DND-41 (cell line): Measurements from ENCODE around the gene CARD14.

Source experiments
- ATAC-seq: fragments of 200-7000 bp; cut with Tn5 transposase; 3 replicates; pipeline ENCODE4 v1.9.1; 2021; ENCODE audit warnings: low read depth; ENCODE audit not compliant: insufficient read depth
- DNase-seq: peaks from one replicate; pipeline ENCODE4 v3.0.0-alpha.2; 2020
- H2AFZ ChIP-seq: 2 replicates; pipeline ENCODE4 v1.6.0; 2012; ENCODE audit warnings: low read depth, low read length
- H3K27ac ChIP-seq: 2 replicates; pipeline ENCODE4 v1.5.1; 2012; ENCODE audit warnings: low read length, inconsistent platforms
- H3K27me3 ChIP-seq: fragments of 200-600 bp; sonication (generic); 2 replicates; pipeline ENCODE4 v1.6.0; 2012; ENCODE audit warnings: low read length, mild to moderate bottlenecking, inconsistent platforms; ENCODE audit not compliant: insufficient read depth, poor library complexity
- H3K36me3 ChIP-seq: 2 replicates; pipeline ENCODE4 v1.5.1; 2012; ENCODE audit warnings: low read length, inconsistent platforms; ENCODE audit not compliant: insufficient read depth
- H3K4me1 ChIP-seq: 2 replicates; pipeline ENCODE4 v1.5.1; 2012; ENCODE audit warnings: mild to moderate bottlenecking, low read length; ENCODE audit not compliant: insufficient read depth
- H3K4me2 ChIP-seq: 2 replicates; pipeline ENCODE4 v1.6.0; 2012; ENCODE audit warnings: mild to moderate bottlenecking, moderate library complexity, low read length, inconsistent platforms; ENCODE audit not compliant: insufficient read depth
- H3K4me3 ChIP-seq, 2 experiments: fragments of 200-600 bp in 1 of 2; shearing (Covaris generic) in 1 of 2; 2 replicates each; pipeline ENCODE4 v1.5.1; 2012 to 2016; ENCODE audit warnings: inconsistent platforms in 2 of 2, low read length in 2 of 2, mild to moderate bottlenecking in 2 of 2, low read depth in 1 of 2, moderate library complexity in 1 of 2
- H3K79me2 ChIP-seq: 2 replicates; pipeline ENCODE4 v1.6.0; 2012; ENCODE audit warnings: low read length, inconsistent platforms; ENCODE audit not compliant: insufficient read depth
- H3K9ac ChIP-seq: 2 replicates; pipeline ENCODE4 v1.6.0; 2012; ENCODE audit warnings: low read depth, mild to moderate bottlenecking, inconsistent platforms, low read length, moderate library complexity
- H3K9me3 ChIP-seq: 2 replicates; pipeline ENCODE4 v1.5.1; 2012; ENCODE audit warnings: low read length, moderate library complexity, mild to moderate bottlenecking, inconsistent platforms; ENCODE audit not compliant: insufficient read depth, severe bottlenecking
- H4K20me1 ChIP-seq: 2 replicates; pipeline ENCODE4 v1.6.0; 2012; ENCODE audit warnings: low read length; ENCODE audit not compliant: insufficient read depth
- CTCF ChIP-seq: IDR thresholded peaks from 2 replicates; pipeline ENCODE4 v1.5.1; 2012; ENCODE audit warnings: borderline replicate concordance, low read length, moderate library complexity, mild to moderate bottlenecking; ENCODE audit not compliant: poor library complexity, severe bottlenecking; ENCODE audit errors: extremely low read depth
- EZH2 ChIP-seq: IDR thresholded peaks from 3 replicates; pipeline ENCODE4 v1.6.1; 2012; ENCODE audit warnings: borderline replicate concordance, low read depth, mild to moderate bottlenecking, moderate library complexity, low read length, inconsistent platforms; ENCODE audit not compliant: severe bottlenecking

Gene CARD14

GRCh38 chr17:80158846-80159245, 11.0 kb upstream of the CARD14 start:
- Histone ChIP-seq H3K9me3 (peaks cover 7% of the 10 kb centered on the region), H3K36me3 (no peaks in the 10 kb centered on the region)
- no peak for ATAC-seq

DNA sequence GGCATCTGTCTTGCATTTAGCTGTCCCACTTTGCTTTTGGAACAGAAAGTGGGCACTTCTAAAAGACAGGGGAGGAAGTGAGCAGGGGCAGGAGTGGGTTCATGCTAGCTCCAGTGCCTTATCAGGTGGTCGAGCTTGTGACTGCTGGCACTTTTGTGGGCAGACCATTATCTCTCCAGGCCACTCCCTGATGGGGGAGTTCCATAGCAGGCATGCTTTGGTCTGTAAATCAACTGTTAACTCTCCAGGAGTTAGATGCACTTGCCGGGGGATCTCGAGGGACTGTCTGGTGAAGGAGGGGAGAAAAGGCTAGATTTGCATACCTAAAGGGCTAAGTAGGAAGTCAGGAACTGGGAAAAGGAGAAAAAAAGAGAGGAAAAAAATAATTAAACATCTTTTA, 9.3 kb upstream of the CARD14 start:
- Histone ChIP-seq H3K4me1 (no peaks in the 10 kb centered on the region), H4K20me1 (no peaks in the 10 kb centered on the region), H3K27me3 (peaks cover 4% of the 10 kb centered on the region), H3K9ac (no peak overlapping the region), H3K27ac (no peak overlapping the region), H3K4me3 (no peak overlapping the region), H3K79me2 (no peaks in the 10 kb centered on the region), H3K4me2 (no peak overlapping the region), H3K36me3 (no peaks in the 10 kb centered on the region), H3K9me3 (peaks cover 6% of the 10 kb centered on the region), H2AFZ (no peak overlapping the region)
- no peak for DNase-seq
- no peak for ATAC-seq
- TF ChIP-seq CTCF (no peak), EZH2 (no peak)

More at GRCh38 chr17:80158846-80159245, 11.0 kb upstream of the CARD14 start:
- H3K4me3 ChIP-seq = no peak overlapping the region
- H3K27ac ChIP-seq = no peak overlapping the region
- DNase-seq = no peak
- peaks cover 4% of the 10 kb centered on the region for H3K27me3 ChIP-seq
- no peaks in the 10 kb centered on the region for H3K4me1 ChIP-seq
- H4K20me1 ChIP-seq = no peaks in the 10 kb centered on the region
- no peak overlapping the region for H2AFZ ChIP-seq
- no peak overlapping the region for H3K9ac ChIP-seq
- no peak overlapping the region for H3K4me2 ChIP-seq
- TF ChIP-seq CTCF (no peak), EZH2 (no peak)
- no peaks in the 10 kb centered on the region for H3K79me2 ChIP-seq

- H3K4me3 ChIP-seq = no peak overlapping the region
- H3K9ac ChIP-seq = no peak overlapping the region
- no peaks in the 10 kb centered on the region for H3K9me3 ChIP-seq
- DNase-seq = no peak
- H3K36me3 ChIP-seq = no peaks in the 10 kb centered on the region
- H3K79me2 ChIP-seq = no peaks in the 10 kb centered on the region
- H3K4me2 ChIP-seq = no peak overlapping the region
- no peaks in the 10 kb centered on the region for H4K20me1 ChIP-seq
- ATAC-seq = no peak
- H3K4me1 ChIP-seq = no peaks in the 10 kb centered on the region
- no peak overlapping the region for H3K27ac ChIP-seq
- no peak overlapping the region for H2AFZ ChIP-seq
- peaks cover 4% of the 10 kb centered on the region for H3K27me3 ChIP-seq
- no peak for TF ChIP-seq CTCF
- no peak for TF ChIP-seq EZH2
Measured at GRCh38 chr17:80163336-80163735, 6.5 kb upstream of the CARD14 start.

GRCh38 chr17:80164185-80164584, 5.6 kb upstream of the CARD14 start:
- Histone ChIP-seq H3K36me3 (no peaks in the 10 kb centered on the region), H3K79me2 (no peaks in the 10 kb centered on the region)
- no peak for ATAC-seq

More at GRCh38 chr17:80164185-80164584, 5.6 kb upstream of the CARD14 start:
- Histone ChIP-seq H2AFZ (no peak overlapping the region), H3K4me3 (no peak overlapping the region), H3K9ac (no peak overlapping the region), H3K4me2 (no peak overlapping the region), H3K27me3 (peaks cover 4% of the 10 kb centered on the region), H3K9me3 (no peaks in the 10 kb centered on the region), H4K20me1 (no peaks in the 10 kb centered on the region), H3K4me1 (no peaks in the 10 kb centered on the region), H3K27ac (no peak overlapping the region)
- TF ChIP-seq CTCF (no peak), EZH2 (no peak)
- DNase-seq = no peak
